ENCODE results near the gene ITGB2.
A peak's percentile ranks its signal among the peaks of the same experiment; 100 is the strongest.

ITGB2 gene

DNA sequence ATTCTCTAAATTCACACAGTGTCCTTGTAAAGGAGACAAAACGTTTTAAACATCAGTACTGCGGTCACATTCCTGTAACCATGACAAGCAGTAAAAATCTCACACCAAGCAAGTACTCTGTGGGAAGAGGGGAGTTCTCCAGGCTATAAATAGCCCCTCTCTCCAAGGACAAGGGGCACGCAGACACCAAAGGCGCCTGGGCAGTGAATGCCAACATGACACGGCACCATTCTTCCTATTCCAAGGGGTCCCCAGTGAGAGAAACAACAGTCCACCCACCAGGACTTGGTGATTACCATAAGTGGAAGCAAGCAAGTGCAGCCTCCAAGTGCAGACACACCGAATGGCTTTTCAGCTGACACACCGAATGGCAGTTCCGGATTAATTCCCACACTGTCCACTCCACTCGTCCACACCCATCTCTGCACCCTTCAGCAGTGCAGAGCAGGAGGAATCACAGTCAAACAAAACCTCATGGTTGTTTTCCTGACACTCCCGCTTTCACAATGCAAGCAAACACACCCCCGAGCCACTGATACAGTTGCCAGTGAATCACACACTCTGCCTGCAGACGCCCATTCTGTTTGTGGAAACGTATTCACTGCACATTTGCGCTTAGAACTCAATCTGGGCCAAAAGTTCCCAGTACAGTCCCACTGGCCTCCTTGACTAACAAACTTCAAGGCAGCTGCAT lies 49.0 kb downstream of the ITGB2 start:
- Mint-ChIP-seq H3K4me3 (peak overlapping the region; percentile 89), H3K9me3 (no peaks in the 10 kb centered on the region), H3K36me3 (peaks cover 41% of the 10 kb centered on the region), H3K27ac (peak overlapping the region; percentile 84), H3K4me1 (peaks cover 65% of the 10 kb centered on the region)
- ATAC-seq (no peak), DNase-seq (ENCODE audit: low spot score in 2 of 2) (no peak)

- H3K4me3 Mint-ChIP-seq, result peak overlapping the region; percentile 89
- H3K36me3 Mint-ChIP-seq, result peaks cover 43% of the 10 kb centered on the region
- peaks cover 72% of the 10 kb centered on the region for H3K4me1 Mint-ChIP-seq
- ATAC-seq (no peak), DNase-seq (ENCODE audit: low spot score in 2 of 2) (no peak)
- H3K27ac Mint-ChIP-seq, result peak overlapping the region; percentile 74
- H3K9me3 Mint-ChIP-seq, result no peaks in the 10 kb centered on the region
These were observed 49.8 kb downstream of the ITGB2 start for GRCh38 chr21:44870748-44871495.

GRCh38 chr21:44869781-44870747 lies 50.6 kb downstream of the ITGB2 start:
- Mint-ChIP-seq H3K36me3 (peaks cover 46% of the 10 kb centered on the region), H3K27ac (peak overlapping the region; percentile 74), H3K4me3 (peak overlapping the region; percentile 89), H3K4me1 (peaks cover 73% of the 10 kb centered on the region), H3K9me3 (no peaks in the 10 kb centered on the region)
- ATAC-seq, result no peak
- no peak for DNase-seq (ENCODE audit: low spot score in 2 of 2)

GRCh38 chr21:44868707-44869106 lies 52.0 kb downstream of the ITGB2 start:
- Mint-ChIP-seq H3K4me3 (peak overlapping the region; percentile 73), H3K36me3 (peaks cover 47% of the 10 kb centered on the region), H3K4me1 (peaks cover 75% of the 10 kb centered on the region), H3K9me3 (no peaks in the 10 kb centered on the region), H3K27ac (peak overlapping the region; percentile 93)
- DNase-seq (ENCODE audit: low spot score in 2 of 2) (no peak), ATAC-seq (no peak)

- ATAC-seq (peak; percentile 73), DNase-seq (ENCODE audit: low spot score in 2 of 2) (no peak)
- H3K9me3 Mint-ChIP-seq, result no peaks in the 10 kb centered on the region
- peak overlapping the region; percentile 93 for H3K27ac Mint-ChIP-seq
- H3K4me1 Mint-ChIP-seq, result peaks cover 81% of the 10 kb centered on the region
- H3K36me3 Mint-ChIP-seq, result peaks cover 48% of the 10 kb centered on the region
- H3K4me3 Mint-ChIP-seq, result peak overlapping the region; percentile 73
These were observed 52.5 kb downstream of the ITGB2 start for GRCh38 chr21:44867999-44868700.

- no peak for DNase-seq (ENCODE audit: low spot score in 2 of 2)
- peak overlapping the region; percentile 93 for H3K27ac Mint-ChIP-seq
- peaks cover 47% of the 10 kb centered on the region for H3K36me3 Mint-ChIP-seq
- peak overlapping the region; percentile 73 for H3K4me3 Mint-ChIP-seq
- H3K4me1 Mint-ChIP-seq, result peaks cover 79% of the 10 kb centered on the region
- no peak for ATAC-seq
- H3K9me3 Mint-ChIP-seq, result no peaks in the 10 kb centered on the region
These were observed 53.2 kb downstream of the ITGB2 start for GRCh38 chr21:44867464-44867863.

GRCh38 chr21:44866780-44867179 lies 53.9 kb downstream of the ITGB2 start:
- H3K4me3 Mint-ChIP-seq, result peak overlapping the region; percentile 73
- peak overlapping the region; percentile 93 for H3K27ac Mint-ChIP-seq
- H3K36me3 Mint-ChIP-seq, result peaks cover 48% of the 10 kb centered on the region
- ATAC-seq (no peak), DNase-seq (ENCODE audit: low spot score in 2 of 2) (no peak)
- H3K9me3 Mint-ChIP-seq, result no peaks in the 10 kb centered on the region
- H3K4me1 Mint-ChIP-seq, result peaks cover 76% of the 10 kb centered on the region

- Mint-ChIP-seq H3K4me1 (peaks cover 76% of the 10 kb centered on the region), H3K27ac (peak overlapping the region; percentile 93), H3K9me3 (no peaks in the 10 kb centered on the region), H3K36me3 (peaks cover 56% of the 10 kb centered on the region), H3K4me3 (peak overlapping the region; percentile 73)
- ATAC-seq (peak; percentile 72), DNase-seq (ENCODE audit: low spot score in 2 of 2) (no peak)
These were observed 55.0 kb downstream of the ITGB2 start for GRCh38 chr21:44865561-44866280.

DNA sequence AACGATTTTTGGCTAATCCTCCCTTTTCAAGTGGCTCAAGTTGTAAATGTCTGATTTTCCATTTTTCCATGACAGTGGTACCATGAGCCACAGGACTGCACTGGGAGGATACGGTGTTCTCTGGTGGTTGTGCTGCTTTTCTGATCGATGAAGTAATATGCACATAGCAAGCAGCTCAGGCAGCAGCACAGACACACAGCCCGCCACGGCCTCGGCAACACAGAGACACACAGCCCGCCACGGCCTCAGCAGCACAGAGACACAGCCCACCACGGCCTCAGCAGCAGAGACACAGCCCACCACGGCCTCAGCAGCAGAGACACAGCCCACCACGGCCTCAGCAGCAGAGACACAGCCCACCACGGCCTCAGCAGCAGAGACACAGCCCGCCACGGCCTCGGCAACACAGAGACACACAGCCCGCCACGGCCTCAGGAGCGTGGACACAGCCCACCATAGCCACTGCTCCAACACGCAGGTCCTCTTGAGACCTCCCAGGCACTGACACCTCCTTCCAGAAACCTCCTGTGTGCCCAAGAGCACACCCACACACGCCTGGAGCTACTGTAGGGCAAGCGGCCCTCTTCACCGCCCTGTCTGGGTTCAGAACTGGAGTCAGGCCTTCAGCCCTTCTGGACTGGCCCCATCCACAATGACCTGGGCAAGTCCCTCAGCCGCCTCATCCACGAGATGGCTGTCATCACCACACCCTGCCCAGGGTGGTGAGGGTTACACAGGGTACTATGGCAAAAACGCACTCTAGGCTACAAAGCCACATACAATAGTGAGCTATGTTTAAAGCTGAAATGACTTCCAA lies 57.6 kb downstream of the ITGB2 start:
- H3K9me3 Mint-ChIP-seq, result no peaks in the 10 kb centered on the region
- peak overlapping the region; percentile 77 for H3K27ac Mint-ChIP-seq
- DNase-seq (ENCODE audit: low spot score in 2 of 2) (no peak), ATAC-seq (no peak)
- H3K4me1 Mint-ChIP-seq, result peaks cover 69% of the 10 kb centered on the region
- peaks cover 82% of the 10 kb centered on the region for H3K36me3 Mint-ChIP-seq
- H3K4me3 Mint-ChIP-seq, result no peak overlapping the region

DNA sequence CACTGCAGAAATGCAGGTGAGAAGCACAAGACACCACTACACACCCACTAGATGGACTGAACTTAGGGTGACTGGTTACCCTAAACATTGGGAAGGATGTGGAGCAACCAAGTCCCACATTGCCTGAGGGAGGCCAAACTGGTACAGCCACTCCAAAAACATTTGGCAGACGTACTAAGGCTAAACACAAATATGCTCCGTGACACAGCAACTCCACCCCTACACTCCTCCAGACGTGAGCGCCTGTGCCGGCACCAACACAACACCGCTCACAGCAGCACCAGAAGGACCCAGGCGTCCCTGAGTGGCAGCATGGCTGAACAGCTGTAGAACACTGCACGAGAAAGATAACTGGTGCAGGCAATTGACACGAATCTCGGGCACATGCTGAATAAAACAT lies 61.9 kb downstream of the ITGB2 start:
- no peak overlapping the region for H3K27ac Mint-ChIP-seq
- no peak overlapping the region for H3K4me3 Mint-ChIP-seq
- H3K9me3 Mint-ChIP-seq, result no peaks in the 10 kb centered on the region
- no peak for ATAC-seq
- peaks cover 95% of the 10 kb centered on the region for H3K36me3 Mint-ChIP-seq
- no peak for DNase-seq (ENCODE audit: low spot score in 2 of 2)
- peaks cover 51% of the 10 kb centered on the region for H3K4me1 Mint-ChIP-seq

DNA sequence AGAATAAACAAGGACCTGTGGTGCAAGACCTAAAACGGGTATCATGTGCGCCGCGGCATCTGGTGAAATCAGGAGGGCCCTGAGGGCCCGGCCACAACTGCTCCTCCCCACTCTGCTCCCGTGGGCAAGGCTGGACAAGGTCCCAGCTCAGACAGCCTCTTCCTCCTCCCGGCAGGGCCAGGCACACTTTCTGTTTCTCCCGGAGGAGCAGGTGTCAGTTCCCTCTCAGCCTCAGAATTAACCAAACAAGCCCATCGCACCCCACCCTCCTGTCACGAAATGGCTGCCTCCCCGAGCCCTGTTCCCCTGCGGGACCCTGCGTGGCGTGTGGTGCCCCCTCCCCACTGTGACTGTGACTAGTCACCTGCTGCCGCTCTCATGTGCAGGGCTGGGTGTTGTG lies 62.4 kb downstream of the ITGB2 start:
- DNase-seq (ENCODE audit: low spot score in 2 of 2), result no peak
- Mint-ChIP-seq H3K4me1 (peaks cover 51% of the 10 kb centered on the region), H3K4me3 (no peak overlapping the region), H3K27ac (no peak overlapping the region), H3K9me3 (no peaks in the 10 kb centered on the region), H3K36me3 (peaks cover 95% of the 10 kb centered on the region)
- ATAC-seq, result no peak

- ATAC-seq (no peak), DNase-seq (ENCODE audit: low spot score in 2 of 2) (no peak)
- Mint-ChIP-seq H3K27ac (peak overlapping the region; percentile 40), H3K4me3 (no peak overlapping the region), H3K36me3 (peaks cover 100% of the 10 kb centered on the region), H3K4me1 (peaks cover 48% of the 10 kb centered on the region), H3K9me3 (no peaks in the 10 kb centered on the region)
These were observed 63.4 kb downstream of the ITGB2 start for GRCh38 chr21:44857127-44857892.

DNA sequence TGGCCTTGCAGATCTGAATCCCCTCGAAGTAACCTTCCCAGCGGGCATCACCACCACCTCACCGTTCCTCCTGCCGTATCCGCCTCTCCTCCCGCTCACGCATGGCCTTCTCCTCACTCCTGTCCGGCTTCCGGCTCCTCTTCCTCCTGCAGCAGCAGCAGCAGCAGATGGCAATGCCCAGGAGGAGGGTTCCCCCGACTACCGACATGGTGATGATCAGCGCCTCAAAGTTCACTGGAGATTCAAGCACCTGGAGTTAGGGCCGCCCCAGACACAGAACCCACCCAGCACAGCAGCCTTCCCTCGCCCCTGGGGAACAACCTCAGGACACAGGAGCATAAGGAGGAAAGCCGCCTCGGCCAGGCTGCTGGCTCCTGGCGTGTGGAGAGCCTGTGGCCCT lies 64.6 kb downstream of the ITGB2 start:
- peaks cover 38% of the 10 kb centered on the region for H3K4me1 Mint-ChIP-seq
- no peak overlapping the region for H3K4me3 Mint-ChIP-seq
- DNase-seq (ENCODE audit: low spot score in 2 of 2) (no peak), ATAC-seq (no peak)
- H3K9me3 Mint-ChIP-seq, result no peaks in the 10 kb centered on the region
- peak overlapping the region; percentile 48 for H3K27ac Mint-ChIP-seq
- peaks cover 100% of the 10 kb centered on the region for H3K36me3 Mint-ChIP-seq
